ENCODE measurements around the gene ZNF302.
A peak's percentile ranks its signal among the peaks of the same experiment; 100 is the strongest.
"Not testable (repeated sequence)": the region's sequence is repeated elsewhere in the genome, so short reads cannot be mapped to it uniquely, and the experiment has no call there.

ZNF302 gene

DNA sequence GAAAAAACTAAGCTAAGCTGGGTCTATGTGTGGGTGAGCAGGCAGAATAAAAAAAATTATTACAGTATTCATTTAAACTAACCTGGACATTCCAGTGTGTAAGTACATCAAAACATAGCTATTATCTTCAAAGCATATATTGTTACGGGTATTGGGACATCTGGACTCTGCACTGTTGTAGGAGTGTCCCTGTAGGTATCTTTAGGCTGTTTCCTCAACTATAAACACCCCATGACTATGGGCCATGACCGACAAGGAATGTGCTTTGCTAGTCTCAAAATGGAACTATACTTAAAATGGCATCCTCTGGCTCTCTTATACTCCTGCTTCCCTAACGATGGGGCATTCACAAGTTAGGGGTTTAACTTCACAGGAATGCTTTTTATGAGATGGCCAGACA is 3.9 kb upstream of the ZNF302 start:
- no peak for DNase-seq

DNA sequence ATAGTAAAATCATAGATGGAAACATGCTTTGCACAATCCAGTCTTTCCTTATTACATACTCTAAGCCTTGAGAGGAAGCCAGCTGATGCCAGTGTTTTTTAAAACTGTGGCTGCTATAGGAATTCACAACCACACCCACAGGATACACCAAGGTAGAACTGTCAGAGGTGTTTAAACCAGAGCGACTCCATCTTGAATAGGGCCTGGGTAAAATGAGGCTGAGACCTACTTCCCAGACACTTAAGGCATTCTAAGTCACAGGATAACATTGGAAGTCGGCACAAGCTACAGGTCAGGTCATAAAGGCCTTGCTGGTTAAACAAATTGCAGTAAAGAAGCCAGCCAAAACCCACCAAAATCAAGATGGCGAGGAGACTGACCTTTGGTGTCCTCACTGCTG is 2.2 kb upstream of the ZNF302 start:
- DNase-seq: no peak

DNA sequence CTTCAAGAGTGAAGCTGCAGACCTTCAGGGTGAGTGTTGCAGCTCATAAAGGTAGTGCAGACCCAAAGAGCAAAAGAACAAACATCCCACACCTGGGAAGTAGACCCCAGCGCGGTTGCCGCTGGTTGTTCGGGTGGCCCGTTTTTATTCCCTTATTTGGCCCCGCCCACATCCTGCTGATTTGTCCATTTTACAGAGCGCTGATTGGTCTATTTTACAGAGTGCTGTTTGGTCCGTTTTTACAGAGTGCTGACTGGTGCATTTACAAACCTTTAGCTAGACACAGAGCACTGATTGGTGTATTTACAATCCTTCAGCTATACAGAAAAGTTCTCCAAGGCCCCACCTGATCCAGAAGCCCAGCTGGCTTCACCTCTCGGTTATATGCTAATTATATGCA is 1.6 kb upstream of the ZNF302 start:
- no peak for DNase-seq

DNA sequence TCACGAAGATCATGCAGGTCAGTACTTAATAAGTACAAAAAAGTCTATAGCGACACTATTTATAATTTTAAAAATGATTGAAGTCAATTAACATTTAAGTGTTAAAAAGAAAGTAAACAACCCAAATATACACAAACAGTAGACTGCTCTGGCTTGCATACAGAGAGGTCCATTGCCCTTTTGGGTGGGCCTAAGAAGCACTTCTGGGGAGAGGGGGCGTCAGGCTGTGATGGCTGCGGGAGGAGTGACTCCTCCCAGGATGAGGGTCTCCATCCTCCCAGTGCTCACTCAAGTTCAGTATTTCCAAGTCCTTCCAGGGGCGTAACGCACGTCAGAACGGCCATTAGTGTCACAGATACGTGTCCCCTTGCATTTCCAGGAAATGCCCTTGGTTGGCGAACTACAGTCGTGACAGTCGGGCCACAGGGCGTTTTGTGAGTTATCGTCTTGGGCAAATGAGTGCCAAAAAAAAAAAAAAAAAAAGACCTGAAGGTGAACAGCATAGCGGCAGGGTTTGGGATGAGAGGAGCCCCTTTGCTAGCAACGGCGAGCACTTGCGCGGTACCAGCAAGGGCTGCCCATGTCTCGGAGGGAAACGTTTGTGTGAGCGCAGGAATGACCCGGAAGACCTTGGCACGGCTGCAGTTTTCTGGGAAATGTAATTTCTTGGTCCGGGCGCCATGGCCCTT is 637 bp upstream of the ZNF302 start, which contains the start of gene SCGB2B2:
TSS of gene SCGB2B2 (minus strand) at position 463 of the 689 bp plus-strand sequence. CDS start 82,596 bp downstream, outside the sequence.
- peak; percentile 69 to 76 (median 74) for DNase-seq

DNA sequence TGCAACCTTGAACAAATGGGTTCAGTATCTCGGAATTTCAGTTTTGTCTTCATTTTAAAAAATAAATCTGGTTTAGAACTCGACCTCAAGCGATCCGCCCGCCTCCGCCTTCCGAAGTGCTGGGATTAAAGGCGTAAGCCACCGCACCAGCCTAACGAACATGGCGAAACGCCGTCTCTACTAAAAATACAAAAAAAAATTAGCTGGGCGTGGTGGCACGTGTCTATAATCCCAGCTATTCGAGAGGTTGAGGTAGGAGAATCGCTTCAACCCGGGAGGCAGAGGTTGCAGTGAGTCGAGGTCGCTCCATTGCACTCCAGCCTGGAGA is 571 bp downstream of the ZNF302 start:
- DNase-seq: no peak

DNA sequence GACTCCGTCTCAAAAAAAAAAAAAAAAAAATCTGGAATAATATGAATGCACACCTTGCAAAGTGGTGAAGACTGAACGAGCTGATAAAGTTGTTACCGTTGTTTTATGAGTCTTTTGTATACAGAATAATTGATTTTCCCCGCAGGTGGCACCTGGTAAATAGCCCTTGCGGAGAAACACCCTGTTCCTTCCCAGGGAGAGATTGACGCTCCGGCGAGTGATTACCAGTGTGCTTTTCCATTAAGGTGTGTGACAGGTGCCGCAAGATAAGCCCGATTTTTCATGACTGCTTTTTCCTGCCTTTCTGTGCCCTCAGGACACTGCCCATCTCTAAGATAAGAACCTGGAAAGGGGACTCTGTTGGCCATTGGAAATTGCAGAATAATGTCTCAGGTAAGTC is 943 bp downstream of the ZNF302 start:
- no peak for DNase-seq

DNA sequence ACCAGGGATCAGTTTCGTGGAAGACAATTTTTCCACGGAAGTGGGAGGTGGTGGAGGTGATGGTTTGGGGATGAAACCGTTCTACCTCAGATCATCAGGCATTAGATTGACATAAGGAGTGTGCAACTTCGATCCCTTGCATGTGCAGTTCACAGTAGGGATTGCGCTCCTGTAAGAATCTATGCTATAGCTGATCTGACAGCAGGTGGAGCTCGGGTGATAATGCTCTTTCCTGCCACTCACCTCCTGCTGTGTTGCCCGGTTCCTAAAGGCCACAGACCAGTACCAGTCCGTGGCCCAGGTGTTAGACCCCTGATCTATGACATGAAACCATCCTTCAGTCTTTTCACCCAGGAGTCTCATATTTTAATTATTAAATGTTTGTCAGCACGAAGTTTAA is 4.0 kb downstream of the ZNF302 start:
- no peak for DNase-seq

DNA sequence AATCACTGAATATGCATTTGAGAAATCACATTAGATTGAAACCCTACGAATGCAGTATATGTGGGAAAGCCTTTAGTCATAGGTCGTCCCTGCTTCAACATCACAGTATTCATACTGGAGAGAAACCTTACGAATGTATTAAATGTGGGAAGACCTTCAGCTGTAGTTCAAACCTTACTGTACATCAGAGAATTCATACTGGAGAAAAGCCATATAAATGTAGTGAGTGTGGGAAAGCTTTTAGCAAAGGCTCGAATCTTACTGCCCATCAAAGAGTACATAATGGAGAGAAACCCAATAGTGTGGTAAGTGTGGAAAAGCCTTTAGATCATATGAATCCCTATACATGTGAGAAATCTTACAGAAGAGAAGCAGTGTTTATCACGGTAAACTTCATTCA is 7.8 kb downstream of the ZNF302 start:
- not testable (repeated sequence) for DNase-seq

DNA sequence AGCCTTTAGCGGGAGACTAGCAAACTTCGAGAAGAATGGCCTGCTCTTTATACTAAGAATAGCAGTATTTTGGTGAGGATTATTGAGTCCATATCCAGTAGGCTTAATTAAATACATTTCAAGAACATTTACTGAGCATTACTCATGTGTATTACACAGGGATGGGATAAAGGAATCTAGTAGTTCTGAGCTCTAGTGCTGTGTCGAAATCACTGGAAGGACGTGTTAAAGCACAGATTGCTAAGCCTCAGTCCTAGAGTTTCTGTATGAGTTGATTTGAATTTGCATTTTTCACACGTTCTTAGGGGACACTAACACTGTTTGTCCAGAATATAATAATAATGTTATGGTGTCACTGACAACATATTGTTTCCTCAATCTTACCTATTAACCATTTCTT is 9.0 kb downstream of the ZNF302 start:
- DNase-seq: no peak

DNA sequence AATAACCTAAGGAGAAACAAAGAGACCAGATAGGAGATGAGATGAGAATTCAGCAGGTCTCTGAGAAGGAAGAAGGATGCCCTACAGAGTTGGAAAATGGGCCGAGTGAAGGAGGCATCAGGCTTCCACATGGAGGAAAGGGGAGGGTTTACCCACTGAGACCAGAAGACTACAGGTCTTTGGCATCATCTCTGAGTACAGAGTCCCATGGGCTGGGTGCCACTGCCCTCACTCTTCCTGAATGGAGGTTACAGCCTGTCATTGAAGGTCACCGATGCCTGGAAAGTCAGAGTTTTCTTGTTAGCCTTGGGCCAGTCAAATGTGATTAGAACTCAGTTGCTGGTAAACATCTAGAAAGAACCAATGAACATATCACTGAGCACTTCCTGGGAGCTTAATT is 9.9 kb downstream of the ZNF302 start:
- no peak for DNase-seq

DNA sequence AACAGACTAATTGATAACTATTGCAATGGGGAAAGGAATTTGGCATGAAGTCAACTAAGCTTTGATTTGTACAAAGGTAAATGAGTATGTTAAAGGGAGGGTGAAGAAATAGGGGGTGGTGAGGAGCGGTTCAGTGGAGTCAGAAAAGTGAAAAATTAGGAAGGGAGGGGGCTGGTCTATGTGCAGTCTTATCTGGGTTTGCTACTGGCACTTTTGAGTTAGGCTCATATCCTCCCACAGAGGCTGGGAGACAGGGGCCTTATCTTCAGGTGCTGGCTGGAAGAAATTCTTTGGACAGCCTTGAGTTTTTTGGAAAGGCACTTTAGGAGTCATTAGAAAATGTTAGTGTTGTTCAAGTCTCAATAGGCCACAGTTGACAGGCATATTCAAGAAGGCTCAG is 11.1 kb downstream of the ZNF302 start:
- no peak for DNase-seq

DNA sequence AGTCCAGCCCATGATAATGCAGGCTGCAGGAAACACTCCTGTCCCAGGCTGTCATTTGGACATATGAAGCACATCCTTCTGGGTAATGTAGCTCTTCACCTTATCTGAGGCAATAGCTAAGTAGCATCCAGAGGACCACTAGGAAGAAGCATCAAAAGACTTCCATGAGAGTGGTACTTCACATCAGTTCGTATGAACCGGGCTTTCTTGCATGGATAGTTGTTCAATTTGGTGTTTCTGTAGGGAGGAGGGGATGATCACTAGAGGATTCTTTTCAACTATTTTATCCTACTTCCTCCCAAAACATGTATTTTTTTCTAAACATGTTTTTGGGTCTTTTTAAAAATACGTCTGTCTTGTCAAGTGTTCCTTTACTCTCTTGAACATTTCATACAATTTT is 12.9 kb downstream of the ZNF302 start:
- DNase-seq: no peak

DNA sequence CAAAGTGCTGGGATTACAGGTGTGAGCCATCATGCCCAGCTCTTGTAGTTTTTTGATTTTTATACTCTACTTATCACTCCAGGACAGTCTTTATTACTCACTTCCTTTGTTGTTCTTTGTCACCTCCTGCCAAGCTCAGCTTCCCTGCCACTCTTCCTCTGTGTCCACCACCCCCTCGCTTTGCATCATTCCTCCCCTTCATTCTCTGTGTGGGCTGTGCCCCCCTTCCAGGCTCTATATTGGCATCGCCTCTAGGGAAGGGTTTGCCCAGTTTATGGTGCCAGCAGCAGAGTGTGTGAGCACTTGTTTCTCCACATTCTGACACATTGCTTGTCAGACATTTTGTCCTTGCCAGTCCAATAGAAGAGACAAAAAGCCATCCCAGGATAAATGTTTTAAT is 15.1 kb downstream of the ZNF302 start:
- no peak for DNase-seq

DNA sequence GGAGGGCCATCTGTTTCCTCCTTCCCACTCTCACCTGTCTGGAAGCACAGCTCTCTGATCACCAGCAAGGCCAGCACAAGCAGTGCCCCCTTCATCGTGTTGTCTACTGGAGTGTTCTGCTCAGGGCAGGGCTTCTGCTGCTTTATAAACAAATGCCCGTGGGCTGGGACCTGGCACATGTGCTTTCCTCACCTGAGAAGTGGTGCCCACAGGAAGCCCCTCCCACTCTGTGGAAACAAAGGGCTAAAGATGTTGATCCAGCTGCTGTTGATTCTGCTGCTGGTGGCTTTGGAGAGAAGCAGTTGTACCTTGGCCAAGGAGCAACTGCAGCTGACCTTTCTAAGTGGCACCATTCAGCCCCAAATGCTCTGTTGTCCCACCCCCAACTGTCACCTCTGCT is 30.2 kb downstream of the ZNF302 start:
- DNase-seq: no peak

DNA sequence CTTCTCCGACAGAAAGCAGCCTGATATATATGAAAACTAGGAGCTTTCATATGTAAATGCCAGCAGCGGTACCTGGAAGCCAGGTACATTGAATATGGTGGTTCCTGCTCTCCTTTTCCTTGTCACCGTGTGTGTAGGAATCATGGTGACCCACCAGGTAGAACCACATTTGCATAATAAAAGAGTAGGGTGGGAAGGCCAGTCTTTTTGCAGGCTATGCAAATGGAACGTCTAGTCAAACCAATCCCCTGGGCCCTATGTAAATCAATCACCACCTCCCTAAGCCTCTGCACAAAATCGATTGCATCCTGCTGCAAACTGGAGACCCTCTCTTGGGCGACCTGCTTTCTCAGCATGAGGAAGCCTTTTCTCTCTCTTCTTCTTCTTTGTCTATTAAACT is 34.4 kb downstream of the ZNF302 start:
- DNase-seq: no peak

DNA sequence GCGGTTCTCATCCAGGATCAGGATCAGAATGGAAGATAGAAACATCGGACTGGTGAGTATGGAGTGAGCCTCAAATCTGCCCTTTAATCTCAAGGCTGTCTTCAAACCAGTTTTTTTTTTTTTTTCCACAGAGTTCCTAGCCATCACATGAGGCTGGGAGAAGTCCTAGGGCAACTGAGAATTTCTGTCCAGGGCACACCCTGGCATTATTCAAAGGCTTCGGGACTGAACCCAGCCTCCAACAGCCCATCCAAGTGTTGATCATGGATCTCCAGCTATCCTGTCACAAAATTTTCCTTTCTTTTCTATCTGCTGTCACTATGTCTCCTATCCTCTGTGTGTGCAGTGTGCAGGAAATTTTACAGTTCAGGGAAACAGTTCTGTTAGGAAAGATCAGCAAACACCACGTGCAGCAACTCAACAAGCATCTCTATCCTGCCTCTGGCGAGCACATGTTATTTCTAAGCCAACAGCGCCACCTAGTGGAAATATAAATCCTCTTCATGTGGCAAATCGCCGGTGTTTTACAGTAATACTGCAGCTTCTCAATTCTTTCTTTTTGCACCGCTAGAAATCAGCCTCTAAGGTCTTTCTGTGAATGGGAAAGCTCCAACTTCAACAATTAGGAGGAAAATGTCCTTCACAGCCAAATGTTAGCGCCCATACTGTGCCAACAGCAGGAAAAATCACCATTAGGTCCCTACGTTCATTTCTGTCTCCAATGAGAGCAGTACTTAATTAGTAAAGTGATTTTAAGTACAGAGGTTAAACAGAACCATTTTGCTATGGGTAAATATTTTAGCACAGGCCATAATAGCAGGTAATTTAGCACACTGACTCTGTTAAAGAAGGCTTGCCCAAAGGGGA is 35.1 kb downstream of the ZNF302 start:
- DNase-seq: peak in 3 of 4 experiments; percentile 7 to 29 (median 21)

DNA sequence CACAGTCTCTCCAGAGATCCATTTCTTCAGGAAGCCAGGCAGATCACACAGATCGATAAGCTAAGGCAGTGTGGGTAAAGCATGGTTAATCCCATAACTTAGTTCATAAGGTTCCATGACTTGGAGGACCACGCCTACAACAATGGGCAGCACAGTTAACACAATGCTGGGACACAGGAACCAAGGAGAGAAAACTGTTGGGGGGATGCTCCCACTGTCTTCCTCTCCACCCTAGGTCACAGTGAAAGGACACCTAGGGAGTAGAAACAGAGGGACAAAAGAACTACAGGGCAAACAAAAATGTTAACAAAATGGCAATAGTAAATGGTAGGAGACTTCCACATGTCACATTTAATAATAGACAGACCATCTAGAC is 35.8 kb downstream of the ZNF302 start:
- no peak for DNase-seq

DNA sequence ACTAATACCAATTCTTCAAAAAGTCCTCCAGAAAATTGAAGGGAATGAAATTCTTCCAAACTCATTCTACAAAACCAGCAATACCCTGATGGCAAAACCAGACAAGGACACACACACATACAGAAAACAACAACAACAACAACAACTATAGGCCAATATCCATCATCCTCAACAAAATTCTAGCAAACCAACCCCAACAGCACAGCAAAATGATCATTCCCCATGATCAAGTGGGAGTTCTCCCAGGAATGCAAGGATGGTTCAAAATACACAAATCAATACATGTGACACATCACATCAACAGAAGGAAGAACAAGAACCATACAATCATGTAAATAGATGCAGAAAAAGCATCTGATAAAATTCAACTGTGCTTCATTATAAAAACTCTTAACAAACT is 37.9 kb downstream of the ZNF302 start:
- DNase-seq: no peak

DNA sequence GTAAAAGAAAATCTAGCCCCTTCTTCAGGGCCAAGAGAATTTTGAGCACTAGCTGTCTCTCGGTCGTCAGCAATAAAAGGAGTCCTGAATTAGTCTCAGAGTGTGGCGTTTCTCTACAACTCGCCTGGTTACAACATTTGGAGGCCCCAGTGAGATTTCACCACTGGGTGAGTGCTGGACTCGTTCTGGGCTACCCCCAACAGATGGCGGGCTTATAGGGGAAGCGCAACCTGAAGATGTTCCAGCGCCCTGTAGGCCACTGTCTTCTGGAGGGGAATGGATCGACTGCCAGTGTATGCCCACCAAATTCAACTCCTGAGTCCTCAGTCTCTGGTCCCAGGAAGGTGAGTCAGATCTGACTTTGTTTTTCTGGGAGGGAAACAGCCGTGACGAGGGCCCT is 44.9 kb downstream of the ZNF302 start:
- no peak for DNase-seq

DNA sequence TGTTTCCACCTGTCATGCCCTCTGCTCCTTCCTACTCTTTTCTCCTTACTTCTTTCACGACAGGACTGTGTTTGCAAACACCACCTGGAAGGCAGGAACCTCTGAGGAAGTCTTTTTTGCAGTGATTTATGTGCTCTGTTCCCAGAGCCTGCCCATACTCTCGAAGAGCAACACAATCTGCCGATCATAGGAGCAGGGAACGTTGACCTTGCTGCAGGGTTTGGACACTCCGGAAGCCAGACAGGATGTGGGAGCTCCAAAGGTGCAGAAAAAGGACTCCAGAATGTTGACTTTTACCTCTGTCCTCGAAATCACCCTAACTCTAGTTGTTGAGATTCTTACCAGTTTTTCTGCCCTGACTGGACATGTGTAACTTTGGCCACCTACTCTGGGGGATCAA is 47.9 kb downstream of the ZNF302 start:
- no peak for DNase-seq

DNA sequence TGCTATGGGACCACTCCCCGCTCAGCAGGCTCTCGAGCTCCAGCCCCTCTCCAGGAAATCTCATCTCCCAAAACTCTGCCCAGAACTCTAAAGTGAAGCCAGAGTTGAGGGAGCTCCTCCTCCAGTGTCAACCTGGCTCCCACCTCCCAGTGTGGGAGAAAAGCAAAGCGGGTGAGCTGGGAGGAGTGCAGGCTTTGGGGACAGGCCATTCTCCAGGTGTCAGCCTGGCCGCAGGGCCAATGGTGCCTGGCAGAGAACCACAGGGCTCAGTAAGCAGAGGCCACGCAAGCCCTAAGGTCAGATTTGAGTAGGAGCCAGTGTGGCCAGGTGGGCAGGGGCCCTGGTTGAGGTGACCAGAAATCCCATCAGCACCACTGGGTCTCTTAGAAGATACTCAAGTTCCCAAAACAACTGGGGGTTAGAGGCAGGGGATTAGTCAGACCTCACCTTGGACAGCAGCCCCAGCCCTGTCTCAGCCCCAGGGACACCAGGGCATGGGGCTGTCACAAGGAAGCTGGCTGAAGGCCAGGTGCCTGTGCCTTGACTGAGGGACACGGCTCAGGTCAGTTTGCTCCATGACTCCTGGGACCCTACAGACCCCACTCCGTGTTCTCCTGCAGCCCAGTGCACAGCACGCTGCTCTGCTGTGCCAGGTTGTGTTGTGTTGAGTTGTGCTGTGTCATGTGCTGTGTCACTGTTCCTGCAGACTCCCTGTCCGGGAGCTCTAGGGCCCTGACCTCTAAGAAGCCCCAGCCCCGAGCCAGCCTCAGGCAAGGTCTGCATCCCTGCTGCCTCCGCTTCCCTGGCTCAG is 53.7 kb downstream of the ZNF302 start:
- DNase-seq: no peak

DNA sequence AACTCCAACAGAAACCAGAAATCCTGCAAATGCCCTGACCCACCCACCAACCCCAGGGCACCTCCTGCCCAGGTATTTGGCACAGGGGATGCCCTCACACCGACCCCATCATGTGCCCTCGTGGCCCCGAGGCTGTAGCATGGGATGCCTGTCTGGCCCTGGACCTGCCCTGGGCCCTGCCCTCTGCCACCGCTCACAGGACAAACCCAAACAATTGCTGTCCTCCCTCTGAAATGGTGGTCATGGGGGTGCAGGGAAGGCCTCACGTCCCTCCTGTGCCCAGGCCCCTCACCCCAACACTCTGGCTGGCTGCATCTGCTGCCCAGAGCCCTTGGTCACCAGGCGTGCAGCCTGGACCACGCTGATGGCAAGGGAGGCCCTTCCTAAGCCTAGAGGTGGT is 54.5 kb downstream of the ZNF302 start:
- no peak for DNase-seq

DNA sequence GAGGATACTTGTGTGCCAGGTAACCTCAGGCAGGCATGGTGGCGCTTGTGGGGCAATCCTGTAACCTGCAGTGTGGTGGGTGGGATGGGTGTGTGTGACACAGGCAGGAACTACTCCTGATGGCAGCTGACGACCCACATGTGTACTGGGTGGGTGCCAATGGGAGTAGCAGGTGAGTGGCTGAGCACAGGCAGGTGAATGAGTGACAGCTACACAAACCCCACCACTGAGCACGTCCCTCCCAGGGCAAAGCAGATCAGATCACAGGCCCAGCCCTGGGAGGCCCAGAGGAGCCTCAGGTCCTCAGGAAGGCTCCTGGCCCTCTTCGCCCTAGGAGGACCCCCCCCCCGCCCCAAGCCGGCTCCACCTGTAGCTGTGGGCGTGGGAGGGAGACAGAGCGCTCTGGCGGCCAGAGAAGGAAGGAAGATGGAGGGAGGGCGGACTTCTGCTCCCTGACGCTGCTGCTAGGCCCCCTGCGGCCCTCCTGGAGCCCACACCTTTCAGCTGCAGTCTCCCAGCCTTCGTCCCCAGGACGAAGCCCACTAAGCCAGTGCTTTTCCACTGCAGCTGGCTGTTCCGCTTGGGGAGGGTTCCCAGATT is 55.2 kb downstream of the ZNF302 start:
- DNase-seq: no peak
